GM18517 (cell line): ENCODE results near the gene RABGAP1L.
"Not testable (repeated sequence)": the region's sequence is repeated elsewhere in the genome, so short reads cannot be mapped to it uniquely, and the experiment has no call there.

Experiments used
- ATAC-seq: cut with Tn5 transposase; IDR thresholded peaks from one replicate; pipeline ENCODE4 v1.9.1; 2021; ENCODE audit warnings: mild to moderate bottlenecking, moderate library complexity; ENCODE audit not compliant: unreplicated experiment

RABGAP1L gene

GRCh38 chr1:174426153-174426552, 266.8 kb downstream of the RABGAP1L start:
- ATAC-seq, result no peak

- no peak for ATAC-seq
Measured at GRCh38 chr1:174428033-174428432, 268.7 kb downstream of the RABGAP1L start.

GRCh38 chr1:174428739-174429138, 269.4 kb downstream of the RABGAP1L start:
- no peak for ATAC-seq

- ATAC-seq, result no peak
Measured at GRCh38 chr1:174433451-174433850, 274.1 kb downstream of the RABGAP1L start.

DNA sequence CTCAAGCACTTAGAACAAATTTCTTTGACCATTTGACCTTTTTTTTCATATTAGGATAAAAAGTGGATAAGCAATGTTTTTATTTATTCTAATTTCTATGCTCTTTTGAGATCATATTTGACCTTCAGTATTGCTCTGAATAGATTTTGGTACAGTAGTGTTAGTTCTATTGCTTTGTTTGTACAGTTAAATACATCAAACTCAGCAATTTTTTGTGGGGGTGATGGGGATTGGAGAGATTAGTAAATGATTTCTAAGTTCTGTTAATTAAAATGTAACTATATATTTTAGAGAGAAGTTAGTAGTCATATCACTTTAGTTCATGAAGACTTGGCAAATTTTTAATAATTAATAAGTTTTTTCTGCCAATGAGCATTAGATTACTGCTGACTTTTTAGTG, 286.0 kb downstream of the RABGAP1L start:
- ATAC-seq, result no peak

DNA sequence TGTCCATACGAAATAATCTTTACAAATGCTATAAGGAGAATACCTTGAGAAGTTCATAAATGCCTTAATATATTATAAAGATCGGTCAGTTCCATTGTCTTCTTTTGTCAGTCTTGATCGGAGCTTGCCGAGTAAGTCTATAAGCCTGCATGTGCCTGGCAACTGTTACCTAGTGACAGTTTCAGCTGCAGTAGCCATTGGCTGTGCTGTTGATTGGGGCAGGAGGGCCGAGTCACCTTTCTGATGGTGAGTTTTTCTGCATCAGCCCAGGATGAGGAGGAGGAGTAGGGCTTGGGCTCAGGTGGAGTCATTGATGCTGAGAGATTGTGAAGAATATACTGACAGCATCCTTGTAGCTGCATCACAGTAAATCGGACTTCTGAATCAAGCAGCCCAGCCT, 286.5 kb downstream of the RABGAP1L start:
- no peak for ATAC-seq

DNA sequence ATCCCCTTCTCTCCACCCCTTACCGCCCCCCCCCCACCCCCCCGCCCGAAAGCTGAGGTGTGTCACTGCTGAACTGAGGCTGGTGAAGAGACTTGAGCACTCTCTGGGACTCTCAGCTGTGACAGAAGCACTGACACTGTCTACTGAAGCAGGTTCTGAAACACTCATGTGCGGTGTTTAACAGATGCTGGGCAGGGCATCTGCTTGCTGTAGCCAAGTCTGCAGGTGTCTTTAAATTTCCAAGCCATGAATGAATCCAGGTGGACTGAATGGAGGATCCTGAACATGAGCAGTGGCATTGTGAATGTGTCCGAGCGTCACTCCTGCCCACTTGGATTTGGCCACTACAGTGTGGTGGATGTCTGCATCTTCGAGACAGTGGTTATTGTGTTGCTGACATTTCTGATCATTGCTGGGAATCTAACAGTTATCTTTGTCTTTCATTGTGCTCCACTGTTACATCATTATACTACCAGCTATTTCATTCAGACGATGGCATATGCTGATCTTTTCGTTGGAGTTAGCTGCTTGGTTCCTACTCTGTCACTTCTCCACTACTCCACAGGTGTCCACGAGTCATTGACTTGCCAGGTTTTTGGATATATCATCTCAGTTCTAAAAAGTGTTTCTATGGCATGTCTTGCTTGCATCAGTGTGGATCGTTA, 288.7 kb downstream of the RABGAP1L start, which contains the start of gene GPR52:
Gene GPR52, plus strand, starts transcription at position 99 of the 665 bp plus-strand sequence. Its CDS starts 148 bp downstream, at position 247.
- ATAC-seq, result no peak

DNA sequence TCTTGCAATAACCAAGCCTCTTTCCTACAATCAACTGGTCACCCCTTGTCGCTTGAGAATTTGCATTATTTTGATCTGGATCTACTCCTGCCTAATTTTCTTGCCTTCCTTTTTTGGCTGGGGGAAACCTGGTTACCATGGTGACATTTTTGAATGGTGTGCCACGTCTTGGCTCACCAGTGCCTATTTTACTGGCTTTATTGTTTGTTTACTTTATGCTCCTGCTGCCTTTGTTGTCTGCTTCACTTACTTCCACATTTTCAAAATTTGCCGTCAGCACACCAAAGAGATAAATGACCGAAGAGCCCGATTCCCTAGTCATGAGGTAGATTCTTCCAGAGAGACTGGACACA, 289.2 kb downstream of the RABGAP1L start:
- ATAC-seq, result no peak

- no peak for ATAC-seq
Measured at GRCh38 chr1:174448974-174449373, 289.7 kb downstream of the RABGAP1L start.

- no peak for ATAC-seq
Measured at GRCh38 chr1:174451408-174451807, 292.1 kb downstream of the RABGAP1L start.

DNA sequence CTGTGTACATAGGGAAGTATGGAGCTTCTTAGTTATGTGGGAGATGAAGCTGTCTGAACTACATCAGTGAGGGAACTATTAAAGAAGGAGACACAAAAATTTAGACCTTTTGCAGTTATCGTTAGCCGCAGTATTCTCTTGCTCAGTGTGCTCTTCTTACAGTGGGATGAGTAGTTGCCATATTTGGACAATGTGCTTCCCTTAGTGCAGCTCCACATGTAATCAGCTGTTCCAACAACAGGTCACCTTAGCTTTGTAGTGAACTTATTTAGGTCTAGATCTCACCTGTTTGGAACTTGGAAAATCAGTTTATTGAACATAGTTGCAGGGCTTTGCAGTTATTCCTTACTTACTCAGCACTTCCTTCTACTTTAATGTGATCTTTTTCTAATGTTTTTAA, 306.5 kb downstream of the RABGAP1L start:
- ATAC-seq, result no peak

DNA sequence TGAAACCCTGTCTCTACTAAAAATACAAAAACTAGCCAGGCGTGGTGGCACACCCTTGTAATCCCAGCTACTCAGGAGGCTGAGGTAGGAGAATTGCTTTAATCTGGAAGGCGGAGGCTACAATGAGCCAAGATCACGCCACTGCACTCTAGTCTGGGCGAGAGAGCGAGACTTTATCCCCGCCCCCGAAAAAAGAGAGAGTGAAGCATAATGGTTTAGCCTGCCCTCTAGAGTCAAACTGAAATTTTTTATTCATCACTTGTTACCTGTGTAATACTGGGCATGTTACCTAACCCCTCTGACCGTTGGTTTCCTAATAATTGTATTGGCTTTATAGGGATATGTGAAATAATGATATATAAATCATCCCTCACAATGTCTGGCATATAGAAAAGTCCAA, 307.3 kb downstream of the RABGAP1L start:
- ATAC-seq, result no peak

DNA sequence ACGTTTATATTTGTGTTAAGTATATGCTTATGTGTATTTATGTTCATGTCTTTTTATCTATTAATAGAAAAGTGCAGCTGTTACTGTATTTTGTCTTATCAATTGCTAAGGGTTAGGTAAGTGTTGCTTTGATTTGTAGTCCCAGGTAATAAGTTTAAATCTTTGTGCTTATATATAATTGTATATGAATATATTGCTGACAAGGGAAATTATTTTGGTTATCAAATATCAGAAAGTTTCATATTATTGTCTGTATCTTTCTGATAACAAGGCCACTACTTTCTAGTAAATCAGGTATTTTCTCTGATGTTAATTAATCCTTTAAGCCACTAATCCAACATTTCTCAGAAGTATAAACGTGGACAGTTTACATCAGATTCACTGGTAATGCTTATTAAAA, 309.7 kb downstream of the RABGAP1L start:
- ATAC-seq, result no peak

DNA sequence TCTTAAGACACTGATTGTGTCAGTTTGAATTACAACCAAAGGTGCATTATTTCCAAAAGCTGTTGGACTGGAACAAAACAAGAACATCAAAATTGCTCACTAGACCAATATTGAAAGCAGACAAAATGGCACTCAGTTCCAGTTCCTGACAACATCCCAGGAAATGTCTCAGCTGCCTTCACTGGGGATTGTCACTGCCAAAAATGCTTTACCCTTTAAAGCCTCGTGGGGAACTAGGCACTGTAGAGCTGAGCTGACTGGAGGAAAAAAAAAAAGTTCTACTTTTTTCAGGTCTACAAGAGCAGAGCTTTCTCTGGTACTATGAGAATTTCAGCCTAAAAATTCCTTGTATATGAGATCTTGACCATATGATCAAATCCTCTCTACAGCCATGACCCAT, 310.4 kb downstream of the RABGAP1L start:
- ATAC-seq, result no peak

DNA sequence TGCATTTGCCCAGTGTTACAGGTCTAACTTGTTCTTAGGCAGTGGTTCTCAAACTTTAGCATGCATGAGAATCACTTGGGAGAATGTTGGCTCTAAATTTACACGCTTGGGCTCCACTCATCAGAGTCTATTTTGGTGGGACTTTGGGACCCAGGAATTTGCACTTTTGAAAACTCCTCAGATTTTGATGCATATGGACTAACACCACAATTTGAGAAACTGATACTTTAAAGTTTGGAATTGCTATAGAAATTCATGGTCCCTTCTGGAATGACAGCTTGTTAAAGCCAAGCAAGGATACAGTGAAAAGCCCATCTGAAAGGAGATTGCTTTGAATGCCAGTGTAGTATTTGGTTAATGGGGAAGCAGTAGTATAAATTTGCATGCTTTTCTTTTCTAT, 320.0 kb downstream of the RABGAP1L start:
- no peak for ATAC-seq

DNA sequence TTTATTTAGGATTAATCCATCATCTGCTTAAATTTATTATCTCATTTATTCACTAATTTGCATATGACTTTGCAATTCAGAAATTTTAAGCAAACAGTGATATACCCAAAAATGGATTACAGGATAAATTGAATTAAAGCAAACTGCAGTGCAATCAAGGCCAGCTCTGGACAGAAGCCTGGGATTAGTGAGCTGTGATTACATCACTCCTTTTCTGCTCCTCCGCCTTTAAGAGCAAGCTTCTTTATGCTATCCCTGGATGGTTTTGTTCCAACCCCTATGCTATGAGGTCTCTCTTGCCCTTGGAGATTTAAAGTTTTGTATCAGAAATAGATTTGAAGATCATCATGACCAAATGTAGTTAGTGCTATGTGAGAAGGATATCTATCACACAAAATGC, 321.0 kb downstream of the RABGAP1L start:
- ATAC-seq, result no peak

GRCh38 chr1:174491606-174492005, 332.3 kb downstream of the RABGAP1L start:
- ATAC-seq, result no peak

DNA sequence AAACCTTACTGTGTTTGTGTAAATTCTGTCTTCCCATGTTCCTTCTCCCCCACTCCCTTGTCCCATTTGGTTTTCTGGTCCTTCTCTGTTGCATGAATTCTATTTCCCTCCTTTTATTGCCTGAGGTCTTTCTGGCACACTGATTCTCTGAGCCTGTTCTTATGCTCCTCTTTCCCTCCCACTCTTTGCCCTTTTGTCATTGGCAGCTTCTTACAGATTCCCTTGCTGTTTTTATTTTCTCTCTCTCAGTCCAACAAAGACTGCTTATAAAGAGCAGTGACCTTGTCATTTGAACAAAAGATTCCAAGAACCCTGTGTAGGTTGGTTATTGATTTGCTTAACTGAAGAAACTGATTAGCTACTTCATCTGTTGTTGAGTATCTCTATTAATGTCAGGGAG, 338.2 kb downstream of the RABGAP1L start:
- ATAC-seq, result no peak

GRCh38 chr1:174516755-174517154, 357.4 kb downstream of the RABGAP1L start:
- not testable (repeated sequence) for ATAC-seq

- no peak for ATAC-seq
Measured at GRCh38 chr1:174519844-174520243, 360.5 kb downstream of the RABGAP1L start.

- no peak for ATAC-seq
Measured at GRCh38 chr1:174531751-174532150, 372.4 kb downstream of the RABGAP1L start.

DNA sequence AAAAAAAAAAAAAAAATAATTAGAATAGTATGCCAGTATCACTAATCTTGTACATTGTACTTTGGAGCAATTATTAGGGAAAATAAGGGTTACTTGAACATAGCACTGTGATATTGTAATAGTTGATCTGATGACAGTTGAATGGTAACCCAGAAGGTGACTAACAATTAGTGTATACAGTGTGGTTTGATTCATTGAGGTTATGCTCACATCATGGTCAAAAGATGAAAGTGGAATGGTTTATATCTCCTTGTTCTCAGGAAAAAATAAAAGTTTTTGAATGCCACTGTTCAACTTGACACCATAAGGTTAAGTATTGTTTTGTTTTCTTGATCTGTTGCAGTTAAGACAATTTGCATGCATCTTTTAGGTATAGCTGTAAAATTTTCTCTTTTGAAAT, 375.5 kb downstream of the RABGAP1L start:
- ATAC-seq, result no peak

GRCh38 chr1:174535207-174535606, 375.9 kb downstream of the RABGAP1L start:
- no peak for ATAC-seq
